Measurements from ENCODE around the gene DENND4A.
"Not testable (repeated sequence)": the region's sequence is repeated elsewhere in the genome, so short reads cannot be mapped to it uniquely, and the experiment has no call there.

DENND4A gene

DNA sequence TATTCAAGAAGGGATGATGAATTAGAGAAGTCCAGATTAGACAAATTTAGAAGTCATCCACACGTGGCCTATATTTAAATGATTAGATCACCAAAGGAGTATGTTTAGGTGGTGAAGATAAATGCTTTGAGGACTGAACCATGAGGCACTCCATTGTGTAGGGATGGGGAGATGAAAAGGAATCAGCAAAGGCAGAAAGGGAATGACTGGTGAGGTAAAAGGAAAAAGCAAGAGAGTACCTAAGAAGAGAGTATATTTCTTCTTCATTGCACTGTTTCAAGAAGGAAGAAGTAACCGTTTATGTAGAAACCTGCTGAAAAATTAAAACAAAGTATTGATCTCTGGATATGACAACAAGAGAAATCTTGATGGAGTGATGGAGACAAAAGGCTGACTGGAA, 40.7 kb downstream of the DENND4A start:
- no peak for DNase-seq

DNA sequence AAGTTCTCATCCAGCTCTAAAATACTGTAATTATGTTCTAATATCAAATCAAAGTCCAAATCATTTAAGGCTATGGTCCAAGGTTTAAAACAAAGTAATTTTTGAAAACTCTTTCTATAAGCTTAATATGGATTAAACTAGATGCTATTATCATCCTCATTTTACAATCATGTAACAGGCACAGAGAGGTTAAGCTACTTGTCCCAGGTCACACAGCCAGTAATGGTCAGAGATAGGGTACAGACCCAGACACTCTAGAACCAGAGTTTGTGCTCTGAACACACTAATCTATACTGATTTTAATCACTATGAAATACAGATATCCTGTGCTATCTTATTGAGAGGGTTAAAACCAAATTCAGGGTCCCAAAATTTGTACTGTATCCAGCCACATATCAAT, 44.8 kb downstream of the DENND4A start:
- DNase-seq = no peak

DNA sequence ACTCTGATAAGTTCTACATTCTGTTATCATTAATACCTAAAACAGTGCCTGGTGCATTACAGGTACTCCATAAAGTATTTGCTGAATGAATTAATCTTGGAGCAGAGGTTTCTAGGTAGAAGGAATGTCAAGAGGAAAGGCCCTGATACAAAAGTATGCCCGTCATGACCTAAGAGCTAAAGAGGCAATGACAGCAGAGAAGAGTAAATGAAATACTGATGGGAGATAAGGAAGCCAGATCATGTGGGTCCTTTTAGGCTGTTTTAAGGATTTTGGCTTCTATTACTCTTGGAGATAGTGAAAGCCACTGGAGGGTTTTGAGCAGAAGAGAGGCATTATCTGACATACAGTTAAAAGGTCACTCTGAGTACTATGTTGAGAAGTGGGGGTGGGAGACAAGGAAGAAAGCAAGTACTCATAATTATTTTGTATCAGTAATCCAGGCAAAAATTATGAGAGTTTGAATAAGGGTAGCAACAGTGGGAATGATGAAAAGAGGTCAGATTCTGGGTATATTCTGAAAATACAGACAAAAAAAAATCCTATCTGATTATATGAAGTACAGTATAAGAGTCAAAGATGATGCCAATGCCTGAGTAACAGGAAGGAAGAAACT, 48.3 kb downstream of the DENND4A start:
- DNase-seq = no peak

DNA sequence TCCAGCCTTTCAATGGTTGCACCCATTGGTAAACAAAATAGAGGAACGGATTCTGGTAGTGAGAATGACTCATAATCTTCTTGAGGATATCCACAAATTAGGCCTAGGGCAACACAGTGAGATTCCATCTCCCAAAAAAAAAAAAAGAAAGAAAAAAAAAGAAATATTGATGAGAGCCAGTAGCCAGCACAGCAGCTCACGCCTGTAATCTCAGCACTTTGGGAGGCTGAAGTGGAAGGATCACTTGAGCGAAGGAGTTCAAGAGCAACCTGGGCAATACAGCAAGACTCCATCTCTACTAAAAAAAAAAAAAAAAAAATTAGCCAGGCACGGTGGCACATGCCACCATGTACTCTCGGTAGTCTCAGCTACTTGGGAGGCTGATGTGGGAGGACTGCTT, 51.9 kb downstream of the DENND4A start:
- no peak for DNase-seq

DNA sequence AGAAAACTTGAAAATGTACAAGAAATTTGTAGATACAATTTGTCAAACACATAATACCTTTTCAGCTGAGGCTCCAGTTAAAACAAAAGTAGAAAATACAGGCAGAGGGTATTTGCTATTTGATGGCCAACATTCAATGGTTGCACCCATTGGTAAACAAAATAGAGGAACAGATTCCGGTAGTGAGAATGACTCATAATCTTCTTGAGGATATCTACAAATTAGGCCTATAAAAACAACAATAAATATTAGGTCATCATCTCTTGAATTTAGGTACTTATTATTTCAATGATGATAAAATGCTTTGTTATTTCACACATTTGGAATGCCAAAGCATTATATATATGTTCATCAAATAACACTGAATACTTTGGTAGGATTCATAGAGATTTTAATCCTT, 53.4 kb downstream of the DENND4A start:
- no peak for DNase-seq

DNA sequence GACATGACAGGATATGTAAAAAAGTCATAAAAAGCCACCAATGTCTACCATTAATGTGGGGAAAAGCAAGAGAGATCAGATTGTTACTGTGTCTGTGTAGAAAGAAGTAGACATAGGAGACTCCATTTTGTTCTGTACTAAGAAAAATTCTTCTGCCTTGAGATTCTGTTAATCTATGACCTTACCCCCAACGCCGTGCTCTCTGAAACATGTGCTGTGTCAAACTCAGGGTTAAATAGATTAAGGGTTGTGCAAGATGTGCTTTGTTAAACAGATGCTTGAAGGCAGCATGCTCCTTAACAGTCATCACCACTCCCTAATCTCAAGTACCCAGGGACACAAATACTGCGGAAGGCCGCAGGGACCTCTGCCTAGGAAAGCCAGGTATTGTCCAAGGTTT, 58.5 kb downstream of the DENND4A start:
- DNase-seq = not testable (repeated sequence)

DNA sequence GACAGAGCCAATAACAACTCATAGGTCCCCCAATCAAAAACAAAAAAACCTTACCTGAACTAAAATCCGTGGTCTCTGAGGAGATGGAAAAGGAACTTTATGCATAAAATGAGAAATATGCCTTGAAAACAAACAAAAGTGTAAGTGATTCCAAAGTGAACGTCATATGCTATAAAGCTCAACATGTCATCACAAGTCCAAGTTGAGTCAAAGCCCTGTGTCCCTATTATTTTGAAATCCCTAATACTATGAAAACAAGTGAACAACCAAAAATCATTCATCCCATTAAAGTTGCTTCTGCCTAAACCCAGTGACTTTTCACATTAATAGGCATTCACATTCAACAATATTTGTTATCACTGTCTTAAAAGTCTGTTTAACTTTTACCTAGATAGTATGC, 59.4 kb downstream of the DENND4A start:
- DNase-seq = no peak

DNA sequence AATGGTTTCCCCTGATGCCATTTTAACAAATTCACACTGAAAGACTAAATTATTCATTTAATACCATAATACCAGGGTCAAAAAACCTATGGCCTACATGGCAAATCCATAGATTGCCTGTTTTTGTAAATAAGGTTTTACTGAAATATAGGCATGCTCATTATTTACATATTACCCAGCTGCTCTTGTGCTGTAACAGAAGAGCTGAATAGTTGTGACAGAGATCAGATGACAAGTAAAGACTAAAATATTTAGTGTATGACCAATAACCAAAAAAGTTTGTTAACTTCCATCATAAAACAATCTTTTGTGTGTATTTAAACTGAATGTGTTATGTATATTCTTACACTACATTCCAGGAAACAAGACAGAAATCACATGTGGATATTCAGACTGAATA, 60.2 kb downstream of the DENND4A start:
- DNase-seq = no peak

DNA sequence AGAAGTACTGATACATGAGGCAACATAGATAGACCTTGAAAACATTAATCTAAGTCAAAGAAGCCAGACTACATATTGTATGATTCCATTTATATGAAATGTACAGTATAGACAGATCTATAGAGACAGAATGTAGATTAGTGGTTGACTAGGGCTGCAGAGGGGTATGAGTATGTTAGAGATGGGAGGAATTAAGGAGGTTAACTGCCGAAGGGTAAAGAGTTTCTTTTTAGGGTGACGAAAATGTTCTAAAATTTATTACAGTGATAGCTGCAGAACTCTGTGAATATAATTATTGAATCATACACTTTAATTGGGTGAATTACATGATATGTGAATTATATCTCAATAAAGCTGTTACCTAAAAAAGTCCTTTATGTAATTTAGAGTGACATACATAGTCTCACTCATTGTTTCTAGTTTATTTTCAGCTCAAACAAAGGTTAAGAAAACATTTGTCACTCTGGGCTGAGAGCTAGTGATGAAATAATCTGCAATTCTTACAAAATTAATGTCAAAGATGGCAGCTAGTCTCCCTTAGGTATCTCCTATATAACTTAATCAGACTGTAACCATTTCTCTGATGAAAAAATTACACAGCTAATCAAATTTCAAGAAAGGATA, 61.4 kb downstream of the DENND4A start:
- no peak for DNase-seq

DNA sequence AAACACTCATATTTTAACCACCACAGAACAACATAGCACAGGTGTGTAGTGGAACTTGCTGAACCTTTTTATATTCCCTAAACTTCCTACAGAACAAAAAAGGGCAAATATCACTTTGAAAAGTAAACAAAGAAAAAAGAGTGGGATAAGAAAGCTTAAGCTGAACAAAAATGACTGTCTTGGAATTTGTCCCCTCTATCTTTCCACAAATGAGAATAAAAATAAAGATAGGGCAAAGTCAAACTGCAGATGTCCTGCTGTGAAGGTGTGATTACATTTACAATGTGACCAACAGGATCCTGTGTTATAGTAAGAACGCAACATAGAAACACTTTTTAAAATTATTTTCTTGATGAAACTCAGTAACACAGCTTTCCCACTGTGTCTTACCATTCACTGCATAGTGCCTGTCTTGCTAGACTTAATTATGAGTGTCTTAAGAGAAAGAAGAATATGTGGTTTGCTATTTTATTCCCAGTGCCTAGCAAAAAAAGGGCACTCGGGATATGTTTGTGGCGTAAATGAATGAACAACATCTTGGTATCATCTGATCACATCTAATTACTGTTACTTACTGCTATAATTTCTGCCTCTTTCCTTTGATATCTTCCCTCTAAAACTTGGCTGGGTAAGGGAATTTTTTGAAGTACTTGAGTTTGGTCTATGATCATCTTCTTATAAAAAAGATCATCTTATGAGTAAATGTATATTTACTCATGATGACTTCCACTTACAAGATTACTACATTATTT, 67.5 kb downstream of the DENND4A start:
- DNase-seq = no peak

DNA sequence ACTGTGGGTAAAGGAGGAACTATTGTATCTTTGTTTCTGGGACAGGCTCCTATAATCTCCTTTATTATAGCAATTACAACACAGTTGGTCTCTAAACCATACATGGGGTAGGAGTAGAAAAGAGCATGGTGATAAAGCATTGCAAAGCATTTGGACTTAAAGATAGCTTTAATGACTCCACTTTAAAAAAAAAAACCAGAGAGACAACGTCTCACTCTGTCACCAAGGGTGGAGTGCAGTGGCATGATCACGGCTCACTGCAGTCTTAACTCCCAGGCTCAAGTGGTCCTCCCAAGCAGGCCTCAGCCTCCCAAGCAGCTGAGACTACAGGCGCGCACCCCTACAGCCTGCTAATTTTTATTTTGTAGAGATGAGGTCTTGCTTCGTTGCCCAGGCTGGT, 68.2 kb downstream of the DENND4A start:
- no peak for DNase-seq

DNA sequence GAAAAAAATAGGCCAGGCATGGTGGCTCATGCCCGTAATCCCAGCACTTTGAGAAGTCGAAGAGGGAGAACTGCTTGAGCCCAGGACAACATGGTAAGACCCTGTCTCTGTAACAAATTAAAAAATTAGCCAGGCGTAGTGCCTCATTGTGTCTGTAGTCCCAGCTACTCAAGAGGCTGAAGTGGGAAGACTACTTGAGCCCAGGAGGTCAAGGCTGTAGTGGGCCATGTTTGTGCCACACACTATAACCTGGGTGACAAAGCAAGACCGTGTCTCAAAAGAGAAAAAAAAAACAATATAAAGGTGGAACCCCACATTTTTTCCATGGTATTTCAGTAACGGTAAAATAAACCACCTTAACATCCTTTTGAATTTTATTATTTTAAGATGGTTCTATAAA, 69.9 kb downstream of the DENND4A start:
- DNase-seq = no peak

DNA sequence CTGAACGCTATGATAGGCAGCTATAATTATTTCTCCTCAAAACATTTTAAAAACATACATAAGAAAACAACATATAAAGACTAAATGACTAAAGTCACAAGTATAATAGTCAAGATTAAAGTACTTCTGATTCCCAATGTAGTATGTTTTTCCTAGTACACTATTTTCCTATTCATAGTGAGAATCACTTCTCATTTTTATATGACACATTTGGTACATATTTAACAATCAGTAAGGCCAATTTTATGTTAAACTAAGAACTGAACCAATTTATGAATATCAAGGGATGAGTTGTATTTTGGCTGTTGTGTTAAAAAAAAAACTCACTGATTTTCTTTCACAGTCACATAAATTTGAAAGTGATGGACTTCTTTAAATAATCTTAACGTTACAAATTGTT, 79.7 kb downstream of the DENND4A start:
- DNase-seq = no peak

DNA sequence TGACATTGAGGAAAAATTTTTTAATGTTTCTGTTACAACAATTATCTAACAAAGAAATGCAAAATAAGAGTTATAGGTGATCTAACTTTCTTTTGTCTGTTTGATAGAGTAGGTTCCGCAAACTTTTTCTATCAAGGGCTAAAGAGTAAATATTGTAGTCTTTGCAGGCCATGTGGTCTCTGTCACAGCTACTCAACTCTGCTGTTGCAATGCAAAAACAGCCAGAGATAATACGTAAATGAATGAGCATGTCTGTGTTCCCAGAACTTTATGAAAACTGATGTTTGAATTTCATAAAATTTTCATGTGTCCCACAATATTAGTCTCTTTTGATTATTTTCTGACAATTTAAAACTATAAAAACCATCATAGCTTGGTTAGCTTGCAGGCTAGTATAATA, 97.0 kb downstream of the DENND4A start:
- DNase-seq = no peak

DNA sequence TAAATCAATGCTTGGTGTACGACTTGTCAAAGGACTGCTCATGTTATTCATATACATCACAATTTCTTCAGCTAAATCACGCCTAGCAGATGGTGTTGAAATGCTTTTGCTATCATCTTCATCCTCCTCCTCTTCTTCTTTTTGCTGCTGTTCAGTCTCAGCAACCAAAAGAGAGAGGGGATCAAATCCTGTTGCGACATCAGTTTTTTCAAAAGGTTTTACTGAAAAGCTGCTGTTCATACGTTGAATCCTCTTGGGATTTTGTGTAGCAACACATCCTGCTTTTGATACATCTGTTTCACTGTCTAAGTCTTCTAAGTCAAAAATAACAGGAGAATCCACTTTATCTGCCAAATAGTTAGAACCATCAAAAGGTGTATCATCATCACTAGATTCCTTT, 101.3 kb downstream of the DENND4A start:
- no peak for DNase-seq

DNA sequence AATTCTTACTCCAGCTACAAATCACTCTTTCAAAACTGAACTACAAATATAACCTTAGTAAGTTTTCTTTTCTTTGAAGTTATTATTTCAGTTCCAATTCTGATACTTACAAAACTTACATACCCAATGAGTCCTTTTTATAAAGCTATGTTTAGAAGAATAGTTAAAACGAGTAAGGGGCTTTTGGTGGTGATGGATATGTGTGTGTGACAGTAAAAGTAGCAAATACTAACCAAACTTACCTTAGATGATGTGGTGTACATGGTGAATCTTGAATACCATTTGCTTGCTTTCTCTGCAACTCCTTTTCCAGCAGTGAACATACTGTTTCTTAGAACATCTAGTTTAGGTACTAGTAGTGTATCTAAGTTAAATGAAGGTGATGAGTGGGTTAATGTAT, 101.9 kb downstream of the DENND4A start:
- DNase-seq = no peak

DNA sequence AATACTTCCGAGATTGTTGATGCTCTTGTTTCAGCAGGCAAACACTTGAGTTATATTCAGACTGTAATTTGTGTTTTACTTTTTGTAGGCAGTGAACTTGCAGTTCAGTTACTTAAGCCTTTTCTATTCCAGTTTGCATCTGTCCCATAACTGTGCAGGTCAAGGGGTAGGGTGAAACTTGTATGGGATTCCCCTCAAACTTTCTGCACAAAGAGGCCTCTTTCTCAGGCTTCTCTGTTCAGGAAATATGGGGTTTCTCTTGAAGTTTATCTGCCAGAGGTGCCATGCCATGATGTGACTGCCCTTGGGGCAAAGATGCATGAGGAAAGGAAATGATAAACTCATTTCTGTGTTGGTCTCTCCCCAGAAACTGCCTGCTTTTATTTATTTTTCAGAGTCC, 103.6 kb downstream of the DENND4A start:
- DNase-seq = no peak

DNA sequence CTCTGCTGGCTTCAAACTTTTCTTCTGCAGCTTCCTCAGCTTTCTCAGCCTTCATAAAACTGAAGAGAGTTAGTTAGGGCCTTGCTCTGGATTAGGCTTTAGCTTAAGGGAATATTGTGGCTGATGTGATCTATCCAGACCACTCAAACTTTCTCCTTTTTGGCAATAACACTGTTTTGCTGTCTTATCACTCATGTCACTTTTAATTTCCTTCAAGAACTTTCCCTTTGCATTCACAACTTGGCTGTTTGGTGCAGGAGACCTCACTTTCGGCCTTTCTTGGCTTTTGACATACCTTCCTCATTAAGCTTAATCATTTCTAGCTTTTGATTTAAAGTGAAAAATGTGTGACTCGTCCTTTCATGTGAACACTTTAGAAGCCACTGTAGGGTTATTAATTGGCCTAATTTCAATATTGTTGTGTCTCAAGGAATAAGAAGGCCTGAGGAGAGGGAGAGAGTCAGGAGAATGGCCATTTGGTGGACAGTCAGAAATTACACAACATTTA, 109.6 kb downstream of the DENND4A start:
- DNase-seq = no peak

DNA sequence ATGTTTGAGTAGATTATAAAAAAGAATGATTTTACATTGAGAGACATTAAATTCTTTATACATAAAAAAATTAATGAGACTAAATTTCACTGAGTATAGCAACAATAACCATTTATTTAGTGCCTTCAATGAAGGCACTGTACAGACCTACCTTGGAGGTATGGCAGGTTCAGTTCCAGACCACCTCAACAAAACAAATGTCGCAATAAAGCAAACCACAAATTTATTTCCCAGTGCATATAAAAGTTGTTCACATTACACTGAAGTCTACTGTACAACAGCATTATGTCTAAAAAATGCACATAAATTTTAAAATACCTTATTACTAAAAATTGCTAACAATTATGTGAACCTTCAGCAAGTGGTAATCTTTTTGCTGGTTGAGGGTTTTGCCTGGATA, 111.5 kb downstream of the DENND4A start:
- DNase-seq = no peak

DNA sequence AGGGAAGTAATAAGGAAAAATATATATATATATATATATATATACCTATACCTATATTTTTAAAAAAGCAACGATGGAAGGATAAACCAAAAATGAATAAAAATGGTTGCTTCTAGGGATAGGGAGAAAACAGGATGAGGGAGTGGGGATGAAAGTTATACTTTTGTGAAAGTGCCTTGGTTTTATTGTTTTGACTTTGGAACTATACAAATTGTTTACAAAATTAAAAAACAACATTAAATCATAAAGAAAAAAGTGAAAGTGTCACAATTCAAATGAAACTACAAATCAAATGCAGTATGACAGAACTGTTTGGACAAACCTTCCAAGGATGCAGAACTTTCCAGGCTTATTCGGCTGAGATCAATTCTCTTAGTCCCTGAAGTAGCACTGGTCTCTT, 116.0 kb downstream of the DENND4A start:
- no peak for DNase-seq

DNA sequence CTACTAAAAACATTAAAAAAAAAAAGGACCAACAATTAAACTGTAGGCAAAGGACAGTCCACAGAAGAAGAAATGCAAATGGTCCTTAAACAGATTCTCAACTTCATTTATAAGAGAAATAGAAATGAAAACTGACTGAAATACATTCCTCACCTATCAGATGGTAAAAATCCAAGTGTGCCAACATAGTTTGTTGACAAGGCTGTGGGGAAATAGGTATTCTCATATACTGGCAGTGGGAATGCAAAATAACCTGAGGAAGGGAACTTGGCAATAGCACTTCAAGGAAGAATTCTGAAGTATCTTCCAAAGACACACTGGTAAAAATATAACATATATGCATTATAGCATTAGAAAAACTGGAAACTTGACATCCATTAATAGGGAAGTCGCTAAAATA, 116.5 kb downstream of the DENND4A start:
- no peak for DNase-seq

DNA sequence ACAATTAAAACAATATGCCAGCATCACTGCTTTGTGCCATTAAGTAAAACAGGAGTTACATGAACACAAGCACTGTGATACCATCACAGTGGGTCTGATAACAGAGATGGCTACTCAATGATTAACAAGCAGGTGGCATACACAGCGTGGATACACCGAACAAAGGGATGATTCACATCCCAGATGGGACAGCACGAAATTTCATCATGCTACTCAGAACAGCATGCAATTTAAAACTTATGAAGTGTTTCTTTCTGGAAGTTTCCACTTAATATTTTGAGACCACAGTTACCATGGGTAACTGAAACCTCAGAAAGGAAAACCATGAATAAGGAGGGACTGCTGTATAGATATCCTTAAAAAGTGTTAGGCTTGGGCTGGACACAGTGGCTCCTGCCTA, 125.8 kb downstream of the DENND4A start:
- DNase-seq = no peak

DNA sequence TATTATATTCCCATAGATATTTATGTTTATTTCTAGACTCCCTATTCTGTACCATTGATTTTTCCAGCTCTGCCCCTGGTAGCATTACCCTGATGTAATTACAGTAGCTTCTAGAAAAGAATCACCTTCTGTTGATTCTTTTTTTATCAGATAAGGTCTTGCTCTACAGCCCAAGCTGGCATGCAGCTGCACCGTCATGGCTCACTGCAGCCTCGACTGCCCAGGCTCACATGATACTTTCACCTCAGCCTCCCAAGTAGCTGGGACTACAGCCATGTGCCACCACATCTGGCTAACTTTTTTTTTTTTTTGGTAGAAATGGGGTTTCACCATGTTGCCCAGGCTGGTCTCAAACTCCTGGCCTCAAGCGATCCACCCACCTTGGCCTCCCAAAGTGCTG, 128.6 kb downstream of the DENND4A start:
- DNase-seq = no peak

DNA sequence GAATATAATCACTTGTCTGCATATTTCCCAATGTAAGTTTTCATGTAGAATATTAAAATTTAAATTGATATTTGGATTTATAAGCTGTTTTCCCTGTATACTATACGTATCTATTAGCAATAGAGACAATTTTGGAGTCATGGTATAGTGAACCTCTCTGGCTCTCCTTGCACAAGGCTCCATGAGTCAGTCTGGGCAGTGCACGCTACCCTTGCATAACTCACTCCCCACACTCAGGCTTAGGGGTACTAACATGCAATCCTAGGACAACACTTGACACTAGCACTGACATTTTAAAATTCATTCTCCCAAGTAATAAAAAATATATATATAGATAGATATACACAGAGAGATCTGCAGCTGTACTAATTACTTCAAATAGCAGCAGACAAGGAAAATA, 131.2 kb downstream of the DENND4A start:
- no peak for DNase-seq
